GM19239 (cell line): Measurements from ENCODE around the gene ZFP69B.

Experiments
- DNase-seq: peaks from one replicate; pipeline ENCODE4 v3.0.0; 2011; ENCODE audit warnings: low spot score; ENCODE audit not compliant: insufficient read length
- FAIRE-seq: peaks from 2 replicates; lab custom pipeline; 2011; peaks lifted over from hg19 to GRCh38; lab: Jason Lieb, UNC

Gene ZFP69B

GRCh38 chr1:40508375-40509341 lies 58.4 kb downstream of the ZFP69B start, which contains the start of gene EXO5:
TSS of gene EXO5 (plus strand) at chr1:40508767. CDS start at chr1:40514545, 5,778 bp downstream.
- FAIRE-seq = peak; percentile 95
- DNase-seq = peak; percentile 64
